ENCODE results near the gene MAN2B2. TPM values are rescaled to one million over a fixed set of nuclear protein-coding genes. Genes with fewer than 3 reads are reported as not detected.

MAN2B2 gene
- total RNA-seq: 10 to 100 TPM in 1 of 2 donors, 1 to 10 TPM in 1; 9.7 to 20.6 TPM

DNA sequence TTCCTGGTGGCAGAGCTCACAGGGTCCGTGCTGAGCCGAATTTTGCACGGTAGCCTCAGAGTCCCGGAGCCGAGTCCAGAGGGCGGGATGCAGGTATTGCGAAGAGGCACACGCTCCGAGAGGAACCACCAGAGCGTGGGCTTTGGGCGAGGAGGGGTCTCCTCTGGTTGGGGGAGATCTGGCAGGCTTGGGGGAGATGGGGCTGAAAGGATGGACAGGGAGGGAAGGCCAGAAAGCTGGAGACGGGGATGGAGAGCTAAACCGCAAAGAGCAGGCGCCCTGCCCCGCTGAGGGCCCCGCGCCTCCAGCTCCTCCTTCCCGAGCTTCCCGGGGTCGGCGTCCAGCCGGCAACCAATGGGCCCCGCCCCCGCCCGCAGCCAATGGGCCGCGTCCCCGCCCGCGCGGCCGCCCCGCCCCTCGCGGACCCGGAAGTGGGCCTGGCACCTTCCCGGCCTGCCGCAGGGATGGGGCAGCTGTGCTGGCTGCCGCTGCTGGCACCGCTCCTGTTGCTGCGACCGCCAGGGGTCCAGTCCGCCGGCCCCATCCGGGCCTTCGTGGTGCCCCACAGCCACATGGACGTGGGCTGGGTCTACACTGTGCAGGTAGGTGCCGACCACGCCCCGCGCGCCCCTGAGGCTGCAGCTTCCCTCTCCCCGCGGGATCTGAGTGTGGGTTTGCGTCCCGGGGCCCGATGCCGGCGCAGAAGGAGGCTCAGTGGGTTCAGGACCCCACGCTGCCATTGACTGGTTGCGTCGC lies at the start of gene MAN2B2:
TSS of gene MAN2B2 (plus strand) at position 443 of the 756 bp plus-strand sequence. CDS start at position 465, 22 bp downstream.

DNA sequence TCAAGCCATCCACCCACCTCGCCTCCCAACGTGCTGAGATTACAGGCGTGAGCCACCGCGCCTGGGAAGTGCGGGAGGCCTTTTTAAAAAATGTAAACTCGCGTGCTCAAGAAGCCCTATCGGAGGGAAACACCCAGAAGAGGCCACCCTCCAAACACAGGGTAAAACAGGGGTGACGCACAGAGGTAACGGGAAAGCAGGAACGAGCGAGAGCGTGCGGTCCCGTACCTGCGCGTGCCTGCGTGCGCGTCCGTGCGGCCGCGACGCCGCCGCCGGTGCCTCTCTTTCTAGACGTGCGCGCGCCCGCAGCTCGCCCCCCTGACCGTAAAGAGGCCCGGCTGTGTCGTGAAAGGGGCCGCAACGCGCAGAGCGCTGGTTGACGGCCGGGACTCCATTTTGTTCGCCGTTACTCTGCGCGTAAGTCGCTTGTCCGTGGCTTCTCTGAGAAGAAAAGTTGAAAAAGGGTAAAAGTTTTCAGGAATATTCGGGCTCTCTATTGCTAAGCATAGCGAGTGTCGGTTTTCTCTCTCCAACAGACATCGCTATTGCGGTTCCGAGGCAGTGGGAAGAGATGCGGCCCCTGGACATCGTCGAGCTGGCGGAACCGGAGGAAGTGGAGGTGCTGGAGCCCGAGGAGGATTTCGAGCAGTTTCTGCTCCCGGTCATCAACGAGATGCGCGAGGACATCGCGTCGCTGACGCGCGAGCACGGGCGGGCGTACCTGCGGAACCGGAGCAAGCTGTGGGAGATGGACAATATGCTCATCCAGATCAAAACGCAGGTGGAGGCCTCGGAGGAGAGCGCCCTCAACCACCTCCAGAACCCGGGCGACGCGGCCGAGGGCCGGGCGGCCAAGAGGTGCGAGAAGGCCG lies 65.5 kb downstream of the MAN2B2 start, which contains the start of gene MRFAP1:
TSS of gene MRFAP1 (plus strand) at position 394 of the 872 bp plus-strand sequence. CDS start at position 572, 178 bp downstream.

Other genes starting within 250 kb of the MAN2B2 start
- not detected for gene PPP2R2C, start 102.6 kb upstream of the MAN2B2 start, total RNA-seq
- gene MRFAP1, start 65.5 kb downstream of the MAN2B2 start, total RNA-seq: 10 to 100 TPM; 67.4 to 92.9 TPM
- gene S100P, start 118.7 kb downstream of the MAN2B2 start, total RNA-seq: not detected
- gene MRFAP1L1, start 134.7 kb downstream of the MAN2B2 start, total RNA-seq: 10 to 100 TPM; 29.9 to 37.6 TPM
- gene BLOC1S4, start 141.0 kb downstream of the MAN2B2 start, total RNA-seq: 10 to 100 TPM in 1 of 2 donors, 1 to 10 TPM in 1; 9.6 to 11.3 TPM
- 10 to 100 TPM; 11.7 to 16.5 TPM for gene KIAA0232, start 207.5 kb downstream of the MAN2B2 start, total RNA-seq

Data from melanocyte of skin (primary cell).